Sigmoid colon (tissue), 7 donors: ENCODE data around the gene SCN4B. TPM values are rescaled to one million over a fixed set of nuclear protein-coding genes. Genes with fewer than 3 reads are reported as not detected.

Source experiments
- DNase-seq: peaks from one replicate; pipeline ENCODE4 v3.0.0-alpha.2; 2019
- H3K27ac ChIP-seq, 4 donors: fragments of 200-600 bp; sonication (generic); one replicate each; pipeline ENCODE4 v1.5.1; 2016 to 2019; ENCODE audit warnings: mild to moderate bottlenecking in 1 of 4
- H3K27me3 ChIP-seq, 3 donors: fragments of 200-600 bp; sonication (generic); one replicate each; pipeline ENCODE4 v1.5.1; 2019; ENCODE audit warnings: mild to moderate bottlenecking in 1 of 3
- H3K36me3 ChIP-seq, 4 donors: fragments of 200-600 bp; sonication (generic); one replicate each; pipeline ENCODE4 v1.5.1; 2016 to 2019
- H3K4me1 ChIP-seq, 4 donors: fragments of 200-600 bp; sonication (generic); one replicate each; pipeline ENCODE4 v1.5.1; 2017 to 2019
- H3K4me3 ChIP-seq, 4 donors: fragments of 200-600 bp; sonication (generic); one replicate each; pipeline ENCODE4 v1.5.1; 2017 to 2019; ENCODE audit warnings: mild to moderate bottlenecking in 2 of 4, moderate library complexity in 1 of 4
- H3K9me3 ChIP-seq, 4 donors: fragments of 200-600 bp in 3 of 4; sonication (generic) in 3 of 4; one replicate each; pipeline versions ENCODE4 v1.5.1 to v1.6.1; 2013 to 2019
- EP300 ChIP-seq, 4 donors: sonication (generic); formaldehyde crosslinking; IDR thresholded peaks; one replicate each; pipeline ENCODE4 v1.6.1; 2017; ENCODE audit warnings: antibody characterized with exemption in 4 of 4
- POLR2A ChIP-seq, 2 donors: fragments of 450-650 bp; IDR thresholded peaks; one replicate each; pipeline ENCODE4 v1.6.1; 2016; ENCODE audit warnings: antibody characterized with exemption in 2 of 2, mild to moderate bottlenecking in 2 of 2, moderate library complexity in 2 of 2
- POLR2AphosphoS5 ChIP-seq, 4 donors: sonication (generic); formaldehyde crosslinking; IDR thresholded peaks; one replicate each; pipeline ENCODE4 v1.6.1; 2017; ENCODE audit warnings: antibody characterized with exemption in 4 of 4
- WGBS, 2 donors: extraction: QIAGEN DNeasy Blood & Tissue Kit; methylation state at CpG; one replicate each; pipeline ENCODE4 v1.1.7; 2013; 5-methylcytosine and 5-hydroxymethylcytosine counted together
- intact Hi-C: fragments of 100-400 bp; cut with DNase I; formaldehyde crosslinking; loops from one replicate; pipeline ENCODE4 v1.15.1; 2023
- polyA plus RNA-seq, 3 donors: library from polyadenylated mRNA; stranded (reverse); fragments of 200-250 nt; gene quantifications; one replicate each; pipeline ENCODE4 v1.2.3, GENCODE V29; 2013
- total RNA-seq, 4 donors: library from RNA; depleted of rRNA; stranded (reverse); fragments of >200 nt; gene quantifications; one replicate each; pipeline ENCODE4 v1.1.0, GENCODE V29; 2016
- TF ChIP-seq, protein P1 (sequence below), 4 experiments: fragments of 450-650 bp in 3 of 4; fragments of 200-600 bp in 1 of 4; IDR thresholded peaks; one replicate each; pipeline ENCODE4 v1.5.1; 2016 to 2019; ENCODE audit warnings: antibody characterized with exemption in 4 of 4, mild to moderate bottlenecking in 3 of 4, moderate library complexity in 2 of 4
- donor health status: healthy with polysubstance abuse.
- donor health status: Bipolar disorder and iron deficiency.
- donor health status: healthy.

SCN4B gene
- total and polyA plus RNA-seq, 7 donors, result 0.92 to 2.2 (median 1.3) TPM

DNA sequence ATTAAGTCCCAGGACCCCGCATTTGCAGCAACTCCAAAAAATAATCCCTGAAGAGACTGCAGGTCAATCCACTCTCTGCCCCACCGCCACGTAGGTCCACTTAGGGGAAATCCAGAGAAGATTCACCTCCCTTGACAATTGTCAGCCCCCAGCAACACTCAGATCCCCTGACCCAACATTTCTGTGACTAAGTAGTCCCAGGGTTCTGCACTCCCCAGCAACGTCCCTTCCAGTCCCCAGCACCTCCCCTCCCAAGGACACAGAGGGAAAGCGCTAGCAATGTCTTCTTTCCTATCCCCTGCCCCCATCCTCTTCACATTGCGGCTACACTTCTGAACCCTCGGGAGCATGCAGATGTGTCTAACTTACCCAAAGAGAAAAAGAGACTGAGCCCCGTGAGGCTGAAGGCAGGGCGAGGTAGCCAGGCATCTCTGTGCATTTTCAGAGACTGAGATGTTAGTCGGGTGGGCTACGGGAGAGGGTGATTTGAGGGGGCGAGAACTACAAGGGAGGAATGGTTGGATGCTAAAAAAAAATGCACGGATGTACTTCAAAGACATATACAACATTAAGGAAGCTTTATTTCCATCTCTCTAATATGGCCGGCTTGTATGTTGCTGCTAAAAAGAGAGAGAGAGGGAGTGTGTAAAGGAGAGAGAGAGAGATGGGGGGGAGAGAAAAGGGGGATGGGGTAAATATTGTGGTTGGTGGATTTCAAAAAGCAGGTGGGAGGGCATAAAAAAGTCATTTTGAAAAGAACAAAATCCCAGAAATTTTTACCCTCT is 23.6 kb upstream of the SCN4B start, which contains the start of gene SCN2B:
SCN2B (minus strand) TSS at position 647 of the 785 bp plus-strand sequence; CDS start at position 439, 208 bp downstream.
- TF ChIP-seq POLR2A (IDR thresholded peaks at IDR 0.05), result no peak
- TF ChIP-seq, protein P1, sequence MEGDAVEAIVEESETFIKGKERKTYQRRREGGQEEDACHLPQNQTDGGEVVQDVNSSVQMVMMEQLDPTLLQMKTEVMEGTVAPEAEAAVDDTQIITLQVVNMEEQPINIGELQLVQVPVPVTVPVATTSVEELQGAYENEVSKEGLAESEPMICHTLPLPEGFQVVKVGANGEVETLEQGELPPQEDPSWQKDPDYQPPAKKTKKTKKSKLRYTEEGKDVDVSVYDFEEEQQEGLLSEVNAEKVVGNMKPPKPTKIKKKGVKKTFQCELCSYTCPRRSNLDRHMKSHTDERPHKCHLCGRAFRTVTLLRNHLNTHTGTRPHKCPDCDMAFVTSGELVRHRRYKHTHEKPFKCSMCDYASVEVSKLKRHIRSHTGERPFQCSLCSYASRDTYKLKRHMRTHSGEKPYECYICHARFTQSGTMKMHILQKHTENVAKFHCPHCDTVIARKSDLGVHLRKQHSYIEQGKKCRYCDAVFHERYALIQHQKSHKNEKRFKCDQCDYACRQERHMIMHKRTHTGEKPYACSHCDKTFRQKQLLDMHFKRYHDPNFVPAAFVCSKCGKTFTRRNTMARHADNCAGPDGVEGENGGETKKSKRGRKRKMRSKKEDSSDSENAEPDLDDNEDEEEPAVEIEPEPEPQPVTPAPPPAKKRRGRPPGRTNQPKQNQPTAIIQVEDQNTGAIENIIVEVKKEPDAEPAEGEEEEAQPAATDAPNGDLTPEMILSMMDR (IDR thresholded peaks at IDR 0.05), result no peak
- TF ChIP-seq POLR2AphosphoS5 (IDR thresholded peaks at IDR 0.05), result no peak
- no peak for TF ChIP-seq EP300 (IDR thresholded peaks at IDR 0.05)
- DNase-seq, result no peak
- peak within 1 kb of the TSS; percentile 16 to 64 (median 56) for H3K27ac ChIP-seq
- peak within 1 kb of the TSS; percentile 18 to 45 (median 41) for H3K4me3 ChIP-seq
- intact Hi-C loops, result no loop called here
- peaks cover 0 to 12% (median 0%) of the 10 kb centered on the region in 3 donors for H3K27me3 ChIP-seq
- WGBS, 2 donors, result 50 to 51% methylated on average over 14 of the region's 14 CpGs
- H3K4me1 ChIP-seq, result peaks cover 0 to 40% (median 22%) of the 10 kb centered on the region in 4 donors
- H3K9me3 ChIP-seq, result no peaks in the 10 kb centered on the region
- no peaks in the 10 kb centered on the region for H3K36me3 ChIP-seq

DNA sequence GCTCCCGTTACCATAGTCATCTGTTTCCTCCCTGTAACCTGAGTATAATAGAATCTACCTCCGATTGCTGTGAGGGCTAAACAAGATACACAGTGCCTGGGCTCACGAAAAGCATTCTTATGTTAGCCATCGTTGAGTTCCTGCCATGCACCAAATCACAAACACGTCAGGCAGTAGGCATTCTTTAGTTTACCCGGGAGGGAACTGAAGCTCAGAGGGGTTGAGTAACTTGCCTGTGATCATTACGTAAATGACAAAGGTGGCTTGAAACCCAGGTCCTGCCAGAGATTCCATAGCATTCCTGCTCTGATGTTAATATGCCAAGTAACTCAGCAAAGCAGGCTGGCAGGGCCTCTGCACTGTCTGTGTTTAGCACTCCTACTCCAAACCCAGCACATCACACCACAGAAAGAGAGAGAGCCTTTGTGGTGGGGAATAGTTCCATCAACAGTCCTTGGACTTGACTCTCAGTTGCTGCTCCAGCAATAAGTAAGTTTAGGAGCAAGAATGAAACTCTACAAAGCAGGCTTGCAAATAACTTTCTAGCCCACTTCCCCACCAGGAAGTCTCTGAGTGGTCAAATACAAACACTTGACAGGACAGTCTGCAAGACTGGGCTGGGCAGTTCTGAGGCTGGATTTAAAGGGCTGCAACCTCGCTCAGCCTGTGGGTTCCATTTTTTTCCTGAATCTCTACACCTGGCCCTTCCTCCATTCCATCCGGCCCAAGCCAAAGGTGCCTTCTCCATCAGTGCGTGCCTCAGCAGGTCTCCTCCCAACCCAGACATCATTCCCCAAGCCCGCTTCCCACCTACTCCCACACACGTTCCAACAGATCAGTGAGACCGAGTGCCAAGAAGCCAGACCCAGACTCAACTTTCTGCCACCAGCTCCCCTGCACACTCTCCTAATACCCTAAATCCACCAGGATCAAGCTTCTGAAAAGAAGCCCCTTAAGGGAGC is 22.7 kb upstream of the SCN4B start:
- intact Hi-C loops, result no loop called here
- 77 to 82% methylated on average over 13 of the region's 13 CpGs for WGBS, 2 donors
- DNase-seq, result no peak
- TF ChIP-seq EP300 (IDR thresholded peaks at IDR 0.05), result no peak
- no peak for TF ChIP-seq POLR2A (IDR thresholded peaks at IDR 0.05)
- TF ChIP-seq, protein P1 (IDR thresholded peaks at IDR 0.05), result no peak
- TF ChIP-seq POLR2AphosphoS5 (IDR thresholded peaks at IDR 0.05), result no peak
- Histone ChIP-seq H3K9me3 (no peaks in the 10 kb centered on the region), H3K4me1 (peaks cover 0 to 34% (median 19%) of the 10 kb centered on the region in 4 donors), H3K4me3 (peak overlapping the region in 3 of 4 donors; percentile 38 to 45 (median 44)), H3K36me3 (no peaks in the 10 kb centered on the region), H3K27me3 (peaks cover 0 to 12% (median 0%) of the 10 kb centered on the region in 3 donors), H3K27ac (peak overlapping the region; percentile 16 to 64 (median 56))

DNA sequence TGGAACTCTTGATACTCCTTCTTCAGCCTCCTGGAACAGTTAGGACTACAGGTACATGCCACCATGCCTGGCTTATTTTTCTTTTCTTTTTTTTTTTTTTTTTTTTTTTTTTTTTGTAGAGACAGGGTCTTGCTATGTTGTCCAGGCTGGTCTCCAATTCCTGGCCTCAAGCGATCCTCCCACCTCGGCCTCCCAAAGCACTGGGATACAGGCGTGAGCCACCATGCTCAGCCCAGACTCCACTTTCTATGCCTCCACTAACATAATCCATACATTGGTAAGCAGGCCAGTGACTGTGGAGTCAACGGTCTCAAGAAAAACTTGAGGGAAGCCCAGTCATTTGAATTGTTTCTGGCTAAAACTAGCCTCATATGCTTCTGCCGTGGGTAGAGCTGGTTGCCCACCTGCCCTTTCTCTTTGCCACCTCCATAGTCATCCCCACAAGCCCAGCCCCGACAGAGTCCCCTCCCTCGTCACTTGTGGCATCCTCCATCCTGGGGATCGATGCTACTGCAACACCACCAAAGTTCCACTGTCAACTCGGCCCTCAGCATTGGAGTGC is 21.5 kb upstream of the SCN4B start:
- H3K27me3 ChIP-seq, result peaks cover 0 to 12% (median 0%) of the 10 kb centered on the region in 3 donors
- no peak overlapping the region for H3K27ac ChIP-seq
- WGBS, 2 donors, result 89 to 91% methylated on average over 9 of the region's 9 CpGs
- DNase-seq, result no peak
- intact Hi-C loops, result no loop called here
- no peak overlapping the region for H3K4me3 ChIP-seq
- peaks cover 0 to 28% (median 15%) of the 10 kb centered on the region in 4 donors for H3K4me1 ChIP-seq
- no peaks in the 10 kb centered on the region for H3K36me3 ChIP-seq
- TF ChIP-seq POLR2AphosphoS5 (IDR thresholded peaks at IDR 0.05) (no peak), EP300 (IDR thresholded peaks at IDR 0.05) (no peak), POLR2A (IDR thresholded peaks at IDR 0.05) (no peak)
- TF ChIP-seq, protein P1 (IDR thresholded peaks at IDR 0.05), result no peak
- no peaks in the 10 kb centered on the region for H3K9me3 ChIP-seq

DNA sequence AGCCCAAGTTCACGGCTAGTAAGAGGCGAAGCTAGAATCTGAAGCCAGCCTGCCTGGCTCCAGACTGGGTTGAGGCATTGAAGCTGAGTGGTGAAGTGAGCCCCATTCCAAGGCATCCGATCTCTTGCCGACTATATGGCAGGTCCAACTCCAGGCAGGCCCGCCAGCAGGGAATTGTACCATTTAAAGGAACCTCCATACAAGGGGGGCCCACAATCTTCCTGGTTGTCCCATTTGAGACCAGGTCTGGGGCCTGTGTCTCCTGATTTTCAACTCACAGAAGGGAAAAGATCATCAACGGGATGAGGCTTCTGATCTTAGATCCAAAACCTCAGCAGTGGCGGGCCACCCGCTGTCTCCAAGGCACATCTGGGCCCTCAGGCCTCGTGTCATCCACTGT is 19.7 kb upstream of the SCN4B start:
- H3K27me3 ChIP-seq, result peaks cover 0 to 12% (median 0%) of the 10 kb centered on the region in 3 donors
- no peak overlapping the region for H3K27ac ChIP-seq
- no peaks in the 10 kb centered on the region for H3K36me3 ChIP-seq
- H3K4me1 ChIP-seq, result peaks cover 0 to 28% (median 15%) of the 10 kb centered on the region in 4 donors
- TF ChIP-seq POLR2AphosphoS5 (IDR thresholded peaks at IDR 0.05) (no peak), POLR2A (IDR thresholded peaks at IDR 0.05) (no peak), EP300 (IDR thresholded peaks at IDR 0.05) (no peak)
- TF ChIP-seq, protein P1 (IDR thresholded peaks at IDR 0.05), result no peak
- H3K4me3 ChIP-seq, result no peak overlapping the region
- no peaks in the 10 kb centered on the region for H3K9me3 ChIP-seq
- DNase-seq, result no peak
- WGBS, 2 donors, result 90% methylated on average over 9 of the region's 9 CpGs
- intact Hi-C loops, result no loop called here
